ENCODE data around the gene HIC2.
"Not testable (repeated sequence)": the region's sequence is repeated elsewhere in the genome, so short reads cannot be mapped to it uniquely, and the experiment has no call there.

The HIC2 gene

GRCh38 chr22:21490556-21490955, 73.4 kb downstream of the HIC2 start:
- not testable (repeated sequence) for DNase-seq (ENCODE audit: low read depth, low spot score)

- DNase-seq (ENCODE audit: low read depth, low spot score), result not testable (repeated sequence)
These were observed 75.1 kb downstream of the HIC2 start for GRCh38 chr22:21492271-21492670.

GRCh38 chr22:21493789-21494782, 76.9 kb downstream of the HIC2 start:
- not testable (repeated sequence) for DNase-seq (ENCODE audit: low read depth, low spot score)

GRCh38 chr22:21497984-21498383, 80.8 kb downstream of the HIC2 start:
- not testable (repeated sequence) for DNase-seq (ENCODE audit: low read depth, low spot score)

GRCh38 chr22:21498489-21498888, 81.3 kb downstream of the HIC2 start:
- not testable (repeated sequence) for DNase-seq (ENCODE audit: low read depth, low spot score)

- DNase-seq (ENCODE audit: low read depth, low spot score), result not testable (repeated sequence)
These were observed 82.7 kb downstream of the HIC2 start for GRCh38 chr22:21499623-21500506.

Data from activated naive CD8-positive, alpha-beta T cell treated with anti-CD3 and anti-CD28 coated beads, Interleukin-2, amount 50 U/mL, for 16 hours (primary cell).